Neural crest cell (in vitro differentiated cells): ENCODE results near the gene ZFYVE26. TPM values are rescaled to one million over a fixed set of nuclear protein-coding genes. Genes with fewer than 3 reads are reported as not detected.

Source experiments
- DNase-seq: peaks from one replicate; pipeline ENCODE4 v3.0.0; 2021; ENCODE audit warnings: low read depth, mixed read lengths, low spot score
- H3K27ac Mint-ChIP-seq: one replicate; pipeline ENCODE4 v1.8.0; 2021; ENCODE audit warnings: mild to moderate bottlenecking, mixed read lengths; ENCODE audit not compliant: unreplicated experiment
- H3K27me3 Mint-ChIP-seq: 2 replicates; pipeline ENCODE4 v1.8.0; 2021; ENCODE audit warnings: low read depth, mild to moderate bottlenecking, mixed read lengths
- H3K36me3 Mint-ChIP-seq: 2 replicates; pipeline ENCODE4 v1.8.0; 2021; ENCODE audit warnings: low read depth, mild to moderate bottlenecking, mixed read lengths
- H3K4me1 Mint-ChIP-seq: 2 replicates; pipeline ENCODE4 v1.8.0; 2021; ENCODE audit warnings: mixed read lengths
- H3K4me3 Mint-ChIP-seq: one replicate; pipeline ENCODE4 v1.8.0; 2021; ENCODE audit warnings: mild to moderate bottlenecking, mixed read lengths
- H3K9me3 Mint-ChIP-seq: 2 replicates; pipeline ENCODE4 v1.8.0; 2021; ENCODE audit warnings: mixed read lengths
- total RNA-seq: library from RNA; stranded (reverse); gene quantifications from 2 replicates; pipeline ENCODE4 v1.2.1, GENCODE V29; 2021
- TF ChIP-seq, protein P1 (sequence below): fragments of 200-600 bp; sonication (generic); conservative IDR thresholded peaks from 2 replicates; pipeline ENCODE4 v1.5.0; 2021; ENCODE audit warnings: antibody characterized with exemption, mild to moderate bottlenecking

Gene ZFYVE26
- total RNA-seq, 1 donor from 2014 or later, result 24.3 TPM

DNA sequence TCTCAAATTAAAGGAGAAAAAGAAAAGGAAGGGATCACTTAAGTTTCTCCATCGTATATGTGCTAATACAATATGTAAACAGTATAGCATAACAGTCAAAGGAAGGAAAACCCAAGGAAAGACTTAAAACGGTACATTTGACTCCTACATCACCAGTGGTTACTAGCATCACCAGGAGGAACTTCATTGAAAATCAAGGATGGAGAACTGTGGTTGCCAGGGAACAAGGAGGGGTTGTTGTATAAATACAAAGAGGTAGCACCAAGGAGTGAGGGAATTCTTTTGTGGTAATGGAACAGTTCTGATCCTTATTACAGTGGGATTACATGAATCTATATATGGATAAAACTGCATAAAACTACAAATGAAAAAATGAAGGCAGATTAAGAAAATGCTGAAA, 1.6 kb downstream of the ZFYVE26 start:
- H3K27me3 Mint-ChIP-seq, result no peaks in the 10 kb centered on the region
- peaks cover 37% of the 10 kb centered on the region for H3K4me1 Mint-ChIP-seq
- TF ChIP-seq, protein P1, sequence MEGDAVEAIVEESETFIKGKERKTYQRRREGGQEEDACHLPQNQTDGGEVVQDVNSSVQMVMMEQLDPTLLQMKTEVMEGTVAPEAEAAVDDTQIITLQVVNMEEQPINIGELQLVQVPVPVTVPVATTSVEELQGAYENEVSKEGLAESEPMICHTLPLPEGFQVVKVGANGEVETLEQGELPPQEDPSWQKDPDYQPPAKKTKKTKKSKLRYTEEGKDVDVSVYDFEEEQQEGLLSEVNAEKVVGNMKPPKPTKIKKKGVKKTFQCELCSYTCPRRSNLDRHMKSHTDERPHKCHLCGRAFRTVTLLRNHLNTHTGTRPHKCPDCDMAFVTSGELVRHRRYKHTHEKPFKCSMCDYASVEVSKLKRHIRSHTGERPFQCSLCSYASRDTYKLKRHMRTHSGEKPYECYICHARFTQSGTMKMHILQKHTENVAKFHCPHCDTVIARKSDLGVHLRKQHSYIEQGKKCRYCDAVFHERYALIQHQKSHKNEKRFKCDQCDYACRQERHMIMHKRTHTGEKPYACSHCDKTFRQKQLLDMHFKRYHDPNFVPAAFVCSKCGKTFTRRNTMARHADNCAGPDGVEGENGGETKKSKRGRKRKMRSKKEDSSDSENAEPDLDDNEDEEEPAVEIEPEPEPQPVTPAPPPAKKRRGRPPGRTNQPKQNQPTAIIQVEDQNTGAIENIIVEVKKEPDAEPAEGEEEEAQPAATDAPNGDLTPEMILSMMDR, result no peak
- no peaks in the 10 kb centered on the region for H3K9me3 Mint-ChIP-seq
- no peaks in the 10 kb centered on the region for H3K36me3 Mint-ChIP-seq
- peak overlapping the region; percentile 97 for H3K4me3 Mint-ChIP-seq
- no peak overlapping the region for H3K27ac Mint-ChIP-seq
- no peak for DNase-seq

DNA sequence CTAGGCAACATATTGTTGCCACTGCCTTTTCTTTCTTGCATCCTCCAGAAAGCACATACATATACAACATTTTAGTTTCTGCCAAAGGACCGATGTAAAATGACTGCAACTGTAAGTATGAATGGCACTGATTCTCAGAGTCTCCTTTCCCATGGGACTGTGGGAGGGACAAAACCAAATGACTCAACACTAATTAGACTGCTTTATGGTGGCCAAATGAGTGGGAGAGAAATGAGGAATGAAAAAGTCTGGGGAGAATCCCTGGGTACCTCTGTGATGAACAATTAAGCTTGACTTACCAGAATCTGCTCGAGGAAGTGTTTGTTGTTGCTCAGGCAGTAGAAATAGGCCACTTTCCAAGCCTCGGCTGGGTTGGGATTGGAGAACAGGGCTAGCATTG, 10.1 kb downstream of the ZFYVE26 start:
- TF ChIP-seq, protein P1, result no peak
- no peak overlapping the region for H3K4me3 Mint-ChIP-seq
- H3K4me1 Mint-ChIP-seq, result no peaks in the 10 kb centered on the region
- DNase-seq, result no peak
- H3K27ac Mint-ChIP-seq, result no peak overlapping the region
- peaks cover 11% of the 10 kb centered on the region for H3K36me3 Mint-ChIP-seq
- no peaks in the 10 kb centered on the region for H3K9me3 Mint-ChIP-seq
- no peaks in the 10 kb centered on the region for H3K27me3 Mint-ChIP-seq

DNA sequence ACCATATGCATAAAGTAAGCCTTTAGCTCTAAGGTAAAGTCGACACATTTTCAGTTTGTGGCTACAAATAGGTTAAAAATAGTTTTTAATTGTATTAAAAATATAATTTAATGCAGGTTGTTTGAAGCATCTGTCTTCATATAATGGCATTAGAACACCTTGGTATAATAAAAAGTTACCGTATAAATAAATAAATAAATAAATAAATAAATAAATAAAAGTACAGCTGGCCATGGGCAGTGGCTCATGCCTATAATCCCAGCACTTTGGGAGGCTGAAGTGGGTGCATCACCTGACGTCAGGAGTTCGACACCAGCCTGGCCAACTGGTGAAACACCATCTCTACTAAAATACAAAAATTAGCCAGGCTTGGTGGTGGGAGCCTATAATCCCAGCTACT, 15.6 kb downstream of the ZFYVE26 start:
- H3K36me3 Mint-ChIP-seq, result peaks cover 15% of the 10 kb centered on the region
- peaks cover 19% of the 10 kb centered on the region for H3K4me1 Mint-ChIP-seq
- H3K27ac Mint-ChIP-seq, result no peak overlapping the region
- H3K27me3 Mint-ChIP-seq, result no peaks in the 10 kb centered on the region
- H3K4me3 Mint-ChIP-seq, result no peak overlapping the region
- H3K9me3 Mint-ChIP-seq, result no peaks in the 10 kb centered on the region
- TF ChIP-seq, protein P1, result no peak
- no peak for DNase-seq

DNA sequence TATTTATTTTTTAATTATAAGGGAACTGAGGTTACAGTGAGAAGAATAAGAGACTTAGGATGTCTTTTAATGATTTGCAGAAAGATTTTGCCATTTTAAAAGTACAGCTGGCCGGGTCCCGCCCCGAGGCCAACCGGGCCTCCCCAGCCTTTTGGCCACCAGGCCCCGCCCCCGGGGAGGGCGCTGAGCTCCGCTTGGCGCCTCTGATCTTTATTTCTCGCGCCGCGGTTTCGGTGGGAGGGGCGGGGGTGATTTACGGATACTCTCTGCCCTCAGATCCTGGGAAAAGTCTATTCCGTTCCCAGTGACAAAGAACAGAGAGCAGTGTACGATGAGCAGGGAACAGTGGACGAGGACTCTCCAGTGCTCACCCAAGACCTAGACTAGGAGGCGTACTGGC, 17.7 kb downstream of the ZFYVE26 start:
- TF ChIP-seq, protein P1, result no peak
- no peak for DNase-seq
- H3K36me3 Mint-ChIP-seq, result peaks cover 14% of the 10 kb centered on the region
- H3K27ac Mint-ChIP-seq, result peak overlapping the region; percentile 59
- H3K4me1 Mint-ChIP-seq, result peaks cover 19% of the 10 kb centered on the region
- H3K4me3 Mint-ChIP-seq, result peak overlapping the region; percentile 11
- H3K9me3 Mint-ChIP-seq, result no peaks in the 10 kb centered on the region
- no peaks in the 10 kb centered on the region for H3K27me3 Mint-ChIP-seq

DNA sequence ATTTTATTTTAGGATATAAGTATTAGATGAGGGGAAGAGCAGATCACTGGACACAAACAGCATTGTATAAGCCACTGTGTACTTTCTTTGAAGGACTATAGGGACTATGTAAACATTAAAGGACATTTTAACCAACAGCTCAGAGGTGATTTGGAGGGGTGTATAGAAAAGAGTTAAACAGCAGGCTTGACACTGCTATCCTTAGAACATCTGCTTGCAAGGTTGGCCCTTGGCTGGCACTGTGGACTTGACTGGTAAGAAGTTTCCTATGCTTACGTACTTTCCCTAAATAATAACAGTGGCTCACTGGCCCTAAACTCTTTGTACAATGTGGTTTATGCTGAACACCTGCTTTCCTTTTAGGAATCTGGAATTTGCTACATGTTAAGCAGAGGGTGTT, 28.7 kb downstream of the ZFYVE26 start:
- TF ChIP-seq, protein P1, result no peak
- no peaks in the 10 kb centered on the region for H3K27me3 Mint-ChIP-seq
- no peaks in the 10 kb centered on the region for H3K4me1 Mint-ChIP-seq
- DNase-seq, result no peak
- peaks cover 8% of the 10 kb centered on the region for H3K36me3 Mint-ChIP-seq
- no peaks in the 10 kb centered on the region for H3K9me3 Mint-ChIP-seq
- H3K27ac Mint-ChIP-seq, result no peak overlapping the region
- no peak overlapping the region for H3K4me3 Mint-ChIP-seq
